RWPE2 (cell line): Measurements from ENCODE around the gene ATXN3L.

Experiments
- ATAC-seq: fragments of 200-7000 bp; cut with Tn5 transposase; 3 replicates; pipeline ENCODE4 v1.9.1; 2021; ENCODE audit warnings: low read depth
- DNase-seq: peaks from one replicate; pipeline ENCODE4 v3.0.0-alpha.2; 2020; ENCODE audit warnings: low spot score
- H3K27ac ChIP-seq: fragments of 450-650 bp; 2 replicates; pipeline ENCODE4 v1.5.1; 2017; ENCODE audit warnings: mild to moderate bottlenecking; ENCODE audit not compliant: poor library complexity, severe bottlenecking
- H3K27me3 ChIP-seq: fragments of 250-450 bp; sonication (Bioruptor Pico); 2 replicates; pipeline ENCODE4 v1.5.1; 2021; ENCODE audit warnings: mild to moderate bottlenecking, moderate library complexity; ENCODE audit not compliant: insufficient read depth, poor library complexity, severe bottlenecking
- H3K36me3 ChIP-seq: fragments of 250-450 bp; sonication (Bioruptor Pico); 2 replicates; pipeline ENCODE4 v1.5.1; 2020; ENCODE audit warnings: low read depth, mild to moderate bottlenecking, moderate library complexity
- H3K4me1 ChIP-seq: fragments of 250-450 bp; sonication (Bioruptor Pico); 2 replicates; pipeline ENCODE4 v1.5.1; 2021; ENCODE audit warnings: mild to moderate bottlenecking, moderate library complexity; ENCODE audit not compliant: insufficient read depth, poor library complexity, severe bottlenecking
- H3K4me3 ChIP-seq: fragments of 250-450 bp; sonication (Bioruptor Pico); 2 replicates; pipeline ENCODE4 v1.5.1; 2021; ENCODE audit warnings: mild to moderate bottlenecking, moderate library complexity; ENCODE audit not compliant: severe bottlenecking
- H3K9me3 ChIP-seq: fragments of 250-450 bp; sonication (Bioruptor Pico); 2 replicates; pipeline ENCODE4 v1.5.1; 2021; ENCODE audit warnings: mild to moderate bottlenecking, moderate library complexity; ENCODE audit not compliant: severe bottlenecking
- TF ChIP-seq, protein P1 (sequence below): fragments of 450-650 bp; IDR thresholded peaks from one replicate; pipeline ENCODE4 v1.5.1; 2017; ENCODE audit warnings: mild to moderate bottlenecking, moderate library complexity; ENCODE audit not compliant: poor library complexity, severe bottlenecking

Gene ATXN3L

DNA sequence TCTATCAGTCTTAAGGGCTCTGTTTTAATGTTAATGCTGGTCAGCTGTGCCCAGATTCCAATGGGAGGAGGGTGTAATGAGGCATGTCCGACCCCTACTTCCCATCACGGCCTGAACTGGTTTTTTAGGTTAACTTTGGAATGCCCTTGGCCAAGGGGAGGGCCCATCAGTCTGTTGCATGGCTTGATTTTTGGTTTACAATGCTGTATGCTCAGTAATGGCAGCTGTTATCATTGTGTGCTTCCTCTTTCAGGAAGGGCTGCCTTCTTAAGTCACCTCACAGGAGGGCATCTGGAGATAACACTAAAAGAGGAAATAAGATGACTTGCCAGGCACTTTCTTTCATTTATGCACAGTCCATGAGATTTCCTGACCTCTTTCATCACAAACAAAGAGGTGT is 36.3 kb downstream of the ATXN3L start:
- H3K27me3 ChIP-seq = no peaks in the 10 kb centered on the region
- TF ChIP-seq, protein P1, sequence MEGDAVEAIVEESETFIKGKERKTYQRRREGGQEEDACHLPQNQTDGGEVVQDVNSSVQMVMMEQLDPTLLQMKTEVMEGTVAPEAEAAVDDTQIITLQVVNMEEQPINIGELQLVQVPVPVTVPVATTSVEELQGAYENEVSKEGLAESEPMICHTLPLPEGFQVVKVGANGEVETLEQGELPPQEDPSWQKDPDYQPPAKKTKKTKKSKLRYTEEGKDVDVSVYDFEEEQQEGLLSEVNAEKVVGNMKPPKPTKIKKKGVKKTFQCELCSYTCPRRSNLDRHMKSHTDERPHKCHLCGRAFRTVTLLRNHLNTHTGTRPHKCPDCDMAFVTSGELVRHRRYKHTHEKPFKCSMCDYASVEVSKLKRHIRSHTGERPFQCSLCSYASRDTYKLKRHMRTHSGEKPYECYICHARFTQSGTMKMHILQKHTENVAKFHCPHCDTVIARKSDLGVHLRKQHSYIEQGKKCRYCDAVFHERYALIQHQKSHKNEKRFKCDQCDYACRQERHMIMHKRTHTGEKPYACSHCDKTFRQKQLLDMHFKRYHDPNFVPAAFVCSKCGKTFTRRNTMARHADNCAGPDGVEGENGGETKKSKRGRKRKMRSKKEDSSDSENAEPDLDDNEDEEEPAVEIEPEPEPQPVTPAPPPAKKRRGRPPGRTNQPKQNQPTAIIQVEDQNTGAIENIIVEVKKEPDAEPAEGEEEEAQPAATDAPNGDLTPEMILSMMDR = no peak
- peaks cover 15% of the 10 kb centered on the region for H3K4me1 ChIP-seq
- no peak for DNase-seq
- ATAC-seq = no peak
- no peaks in the 10 kb centered on the region for H3K36me3 ChIP-seq
- no peaks in the 10 kb centered on the region for H3K9me3 ChIP-seq
- H3K27ac ChIP-seq = no peak overlapping the region
- H3K4me3 ChIP-seq = no peak overlapping the region

DNA sequence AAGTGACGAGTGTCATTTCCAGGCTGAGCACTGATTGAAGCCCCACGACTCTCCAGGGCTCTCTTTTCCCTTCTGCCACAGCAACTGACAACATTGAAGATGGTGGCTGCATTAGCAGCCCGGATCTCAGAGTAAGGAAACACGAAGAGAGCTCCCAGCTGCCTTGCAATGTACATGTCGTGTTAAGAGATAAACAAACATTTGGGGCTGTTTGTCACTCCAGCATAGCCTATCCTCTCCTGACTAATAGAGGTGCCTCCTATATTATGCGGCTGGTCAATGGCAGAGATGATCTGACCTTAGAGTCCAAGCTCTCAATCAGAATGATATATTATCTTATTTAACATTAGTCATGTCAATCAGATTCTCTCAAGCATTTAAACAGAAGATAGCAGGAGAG is 38.6 kb downstream of the ATXN3L start:
- Histone ChIP-seq H3K27ac (no peak overlapping the region), H3K36me3 (no peaks in the 10 kb centered on the region), H3K9me3 (no peaks in the 10 kb centered on the region), H3K4me1 (peaks cover 3% of the 10 kb centered on the region), H3K4me3 (no peak overlapping the region), H3K27me3 (no peaks in the 10 kb centered on the region)
- DNase-seq = no peak
- TF ChIP-seq, protein P1 = no peak
- ATAC-seq = no peak

DNA sequence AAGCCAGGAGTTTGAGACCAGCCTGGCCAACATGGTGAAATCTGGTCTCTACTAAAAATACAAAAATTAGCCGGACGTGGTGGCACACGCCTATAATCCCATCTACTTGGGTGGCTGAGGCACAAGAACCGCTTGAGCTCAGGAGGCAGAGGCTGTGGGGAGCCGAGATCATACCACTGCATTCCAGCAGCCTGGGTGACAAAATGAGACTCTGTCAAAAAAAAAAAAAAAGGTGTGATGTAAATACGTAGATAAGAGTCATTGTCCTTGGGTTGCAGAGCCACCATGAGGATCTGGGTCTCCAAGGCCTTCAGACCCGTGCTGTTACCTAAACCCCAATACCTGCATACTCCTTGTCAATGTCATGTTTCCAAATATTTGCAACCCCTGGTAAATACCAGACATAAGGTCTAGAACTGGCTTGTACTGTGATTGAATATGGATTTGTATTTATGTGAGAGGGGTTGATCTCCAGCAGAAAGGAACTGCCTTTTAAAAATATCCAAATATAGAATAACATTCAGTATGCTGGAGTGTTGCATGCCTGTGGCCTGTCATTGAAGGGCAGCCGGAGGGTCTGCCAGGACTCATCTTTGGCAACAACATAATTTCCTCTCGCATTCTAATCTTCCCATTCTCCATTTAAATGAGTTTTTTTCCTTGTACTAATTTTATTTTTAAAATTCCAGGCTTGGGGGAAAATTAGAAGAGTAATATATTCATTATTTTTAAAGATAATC is 40.4 kb downstream of the ATXN3L start:
- TF ChIP-seq, protein P1 = no peak
- no peak for ATAC-seq
- peaks cover 3% of the 10 kb centered on the region for H3K4me1 ChIP-seq
- H3K27ac ChIP-seq = no peak overlapping the region
- no peak overlapping the region for H3K4me3 ChIP-seq
- no peaks in the 10 kb centered on the region for H3K27me3 ChIP-seq
- no peak for DNase-seq
- H3K9me3 ChIP-seq = no peaks in the 10 kb centered on the region
- no peaks in the 10 kb centered on the region for H3K36me3 ChIP-seq

DNA sequence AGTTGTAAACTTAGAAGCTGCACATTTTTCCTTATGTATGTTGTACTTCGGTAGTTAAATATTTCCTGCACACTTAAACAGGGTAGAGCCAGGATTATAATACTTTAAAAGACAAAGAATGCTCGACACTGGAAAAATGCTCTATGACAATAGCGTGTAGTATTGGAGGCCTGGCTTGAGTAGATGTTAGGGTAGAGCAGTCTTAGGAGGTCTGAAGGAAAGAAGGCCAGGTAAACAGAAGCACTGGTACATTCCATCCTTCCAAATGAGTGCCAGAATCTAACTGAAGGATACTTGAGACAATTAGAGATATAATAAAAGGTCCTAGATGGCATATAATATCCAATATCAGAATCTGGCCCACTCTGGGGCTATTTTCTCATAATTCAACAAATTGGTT is 42.3 kb downstream of the ATXN3L start:
- Histone ChIP-seq H3K27ac (no peak overlapping the region), H3K4me3 (no peak overlapping the region), H3K4me1 (no peaks in the 10 kb centered on the region), H3K27me3 (no peaks in the 10 kb centered on the region), H3K36me3 (no peaks in the 10 kb centered on the region), H3K9me3 (no peaks in the 10 kb centered on the region)
- no peak for DNase-seq
- ATAC-seq = no peak
- TF ChIP-seq, protein P1 = no peak

DNA sequence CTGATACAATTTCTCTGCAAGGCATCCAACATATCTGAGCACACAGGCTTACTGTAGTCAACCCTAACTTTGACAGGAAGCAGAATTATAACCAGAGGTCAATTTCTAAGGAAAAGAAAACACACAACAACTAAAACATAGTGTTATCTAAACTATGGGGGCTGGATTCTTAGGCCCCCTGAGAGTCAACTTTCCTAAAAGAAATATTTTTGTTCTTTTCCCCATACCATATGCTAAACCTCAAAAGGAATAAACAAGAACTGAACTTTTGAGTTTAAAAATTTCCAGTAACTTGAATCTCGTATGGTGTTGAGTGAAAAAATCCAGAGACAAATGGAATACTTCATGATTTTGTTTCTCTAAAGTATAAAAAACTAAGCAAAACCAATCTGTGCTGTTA is 42.9 kb downstream of the ATXN3L start:
- DNase-seq (no peak), ATAC-seq (no peak)
- Histone ChIP-seq H3K4me3 (no peak overlapping the region), H3K4me1 (no peaks in the 10 kb centered on the region), H3K36me3 (no peaks in the 10 kb centered on the region), H3K9me3 (no peaks in the 10 kb centered on the region), H3K27ac (no peak overlapping the region), H3K27me3 (no peaks in the 10 kb centered on the region)
- TF ChIP-seq, protein P1 = no peak
